GM23338 (cell line): ENCODE results near the gene KCNH6. TPM values are rescaled to one million over a fixed set of nuclear protein-coding genes. Genes with fewer than 3 reads are reported as not detected.

ENCODE experiments used
- ATAC-seq: fragments of 200-7000 bp; cut with Tn5 transposase; 3 replicates; pipeline ENCODE4 v1.9.1; 2020
- DNase-seq: peaks from one replicate; pipeline ENCODE4 v3.0.0-alpha.2; 2015; ENCODE audit warnings: low spot score
- H2AFZ ChIP-seq: fragments of 200-600 bp; sonication (generic); 2 replicates; pipeline ENCODE4 v1.8.0; 2016; ENCODE audit warnings: antibody characterized with exemption, mild to moderate bottlenecking, moderate library complexity
- H3F3A ChIP-seq: fragments of 200-600 bp; sonication (generic); replicated peaks from 2 replicates; pipeline ENCODE4 v1.8.0; 2017; ENCODE audit warnings: antibody characterized with exemption, mixed run types, low read depth
- H3K27ac ChIP-seq: fragments of 200-600 bp; sonication (generic); 2 replicates; pipeline ENCODE4 v1.6.1; 2016; ENCODE audit warnings: low read depth
- H3K27me3 ChIP-seq: fragments of 200-600 bp; sonication (generic); 2 replicates; pipeline ENCODE4 v1.8.0; 2016; ENCODE audit warnings: mild to moderate bottlenecking, mixed run types, moderate library complexity; ENCODE audit not compliant: insufficient read depth
- H3K36me3 ChIP-seq: fragments of 200-600 bp; sonication (generic); 2 replicates; pipeline ENCODE4 v1.8.0; 2016; ENCODE audit warnings: mild to moderate bottlenecking; ENCODE audit not compliant: insufficient read depth
- H3K4me1 ChIP-seq: fragments of 200-600 bp; sonication (generic); 2 replicates; pipeline ENCODE4 v1.8.0; 2016; ENCODE audit warnings: mild to moderate bottlenecking, moderate library complexity; ENCODE audit not compliant: insufficient read depth
- H3K4me2 ChIP-seq: fragments of 200-600 bp; sonication (generic); 2 replicates; pipeline ENCODE4 v1.7.1; 2017; ENCODE audit warnings: mixed run types
- H3K4me3 ChIP-seq: fragments of 200-600 bp; sonication (generic); 2 replicates; pipeline ENCODE4 v1.6.1; 2016; ENCODE audit warnings: mixed run types
- H3K79me2 ChIP-seq: fragments of 200-600 bp; sonication (generic); replicated peaks from 2 replicates; pipeline ENCODE4 v1.8.0; 2017; ENCODE audit warnings: mild to moderate bottlenecking; ENCODE audit not compliant: insufficient read depth
- H3K9me2 ChIP-seq: fragments of 200-600 bp; sonication (generic); 2 replicates; pipeline ENCODE4 v1.8.0; 2017; ENCODE audit not compliant: insufficient read depth
- H4K20me1 ChIP-seq: fragments of 200-600 bp; sonication (generic); replicated peaks from 2 replicates; pipeline ENCODE4 v1.8.0; 2017; ENCODE audit warnings: mild to moderate bottlenecking; ENCODE audit not compliant: insufficient read depth
- H3K27ac Mint-ChIP-seq: 2 replicates; pipeline ENCODE4 v1.8.0; 2020; ENCODE audit warnings: inconsistent platforms, mild to moderate bottlenecking, moderate library complexity, mixed read lengths
- H3K27me3 Mint-ChIP-seq: 3 replicates; pipeline ENCODE4 v1.8.0; 2022; ENCODE audit warnings: low read depth, mild to moderate bottlenecking, moderate library complexity, mixed read lengths, inconsistent platforms; ENCODE audit not compliant: insufficient read depth, poor library complexity
- H3K36me3 Mint-ChIP-seq: 3 replicates; pipeline ENCODE4 v1.8.0; 2021; ENCODE audit warnings: low read depth, mild to moderate bottlenecking, inconsistent platforms, moderate library complexity, mixed read lengths
- H3K4me1 Mint-ChIP-seq: 3 replicates; pipeline ENCODE4 v1.8.0; 2020; ENCODE audit warnings: mild to moderate bottlenecking, inconsistent platforms, mixed read lengths
- H3K4me3 Mint-ChIP-seq: 3 replicates; pipeline ENCODE4 v1.8.0; 2021; ENCODE audit warnings: moderate library complexity, mild to moderate bottlenecking, inconsistent platforms, mixed read lengths
- H3K9me3 Mint-ChIP-seq: 3 replicates; pipeline ENCODE4 v1.8.0; 2020; ENCODE audit warnings: moderate library complexity, mild to moderate bottlenecking, inconsistent platforms, mixed read lengths
- EZH2 ChIP-seq: fragments of 200-600 bp; sonication (generic); IDR thresholded peaks from one replicate; pipeline ENCODE4 v1.8.0; 2017; ENCODE audit warnings: antibody characterized with exemption, mild to moderate bottlenecking, low read depth; ENCODE audit not compliant: unreplicated experiment
- EZH2phosphoT487 ChIP-seq: fragments of 200-600 bp; sonication (generic); IDR thresholded peaks from one replicate; pipeline ENCODE4 v1.8.1; 2018; ENCODE audit warnings: antibody characterized with exemption; ENCODE audit not compliant: unreplicated experiment
- JUNB ChIP-seq: IDR thresholded peaks from one replicate; pipeline ENCODE4 v1.6.1; 2016; ENCODE audit warnings: antibody characterized with exemption; ENCODE audit not compliant: unreplicated experiment
- NANOG ChIP-seq: IDR thresholded peaks from 2 replicates; pipeline ENCODE4 v1.6.1; 2016; ENCODE audit warnings: antibody characterized with exemption, borderline replicate concordance
- POLR2AphosphoS5 ChIP-seq: IDR thresholded peaks from 2 replicates; pipeline ENCODE4 v1.6.1; 2016; ENCODE audit warnings: antibody characterized with exemption, low read depth
- STAT1 ChIP-seq: IDR thresholded peaks from one replicate; pipeline ENCODE4 v1.6.1; 2016; ENCODE audit warnings: antibody characterized with exemption; ENCODE audit not compliant: unreplicated experiment
- ZNF114 ChIP-seq: fragments of 250-450 bp; sonication (Bioruptor Pico); IDR thresholded peaks from 2 replicates; pipeline ENCODE4 v1.5.0; 2020; ENCODE audit warnings: mild to moderate bottlenecking, moderate library complexity
- ZNF331 ChIP-seq: fragments of 250-450 bp; sonication (Bioruptor Pico); IDR thresholded peaks from 2 replicates; pipeline ENCODE4 v1.5.0; 2020; ENCODE audit warnings: low read depth, mild to moderate bottlenecking, moderate library complexity
- polyA plus RNA-seq: library from polyadenylated mRNA; unstranded; fragments of >200 nt; fragmentation: Nextera tagmentation; extraction: Ambion mirVana; gene quantifications from 2 replicates; pipeline ENCODE4 v1.2.1, GENCODE V29; 2016
- total RNA-seq: library from RNA; depleted of rRNA; stranded (reverse); fragments of >200 nt; shearing (Covaris generic); gene quantifications from 2 replicates; pipeline ENCODE4 v1.2.3, GENCODE V29; 2014
- TF ChIP-seq, protein P1 (sequence below), 2 experiments: fragments of 200-600 bp in 1 of 2; sonication (generic) in 1 of 2; conservative IDR thresholded peaks; 2 replicates each; pipeline versions ENCODE4 v1.5.1 to v1.6.1; 2016 to 2017; ENCODE audit warnings: antibody characterized with exemption in 2 of 2, low read depth in 2 of 2, mild to moderate bottlenecking in 2 of 2, moderate library complexity in 1 of 2
- TF ChIP-seq, protein P2 (sequence below): fragments of 250-450 bp; sonication (Bioruptor Pico); IDR thresholded peaks from 2 replicates; pipeline ENCODE4 v1.5.0; 2020; ENCODE audit warnings: mild to moderate bottlenecking, moderate library complexity
- TF ChIP-seq, protein P3 (sequence below): IDR thresholded peaks from one replicate; pipeline ENCODE4 v1.6.1; 2018; ENCODE audit warnings: antibody characterized with exemption; ENCODE audit not compliant: unreplicated experiment
- TF ChIP-seq, protein P4 (sequence below): IDR thresholded peaks from 2 replicates; pipeline ENCODE4 v1.6.1; 2016; ENCODE audit warnings: antibody characterized with exemption

The KCNH6 gene
- total and polyA plus RNA-seq, 2 experiments from 2014 or later, result 1.3 to 2.8 TPM

DNA sequence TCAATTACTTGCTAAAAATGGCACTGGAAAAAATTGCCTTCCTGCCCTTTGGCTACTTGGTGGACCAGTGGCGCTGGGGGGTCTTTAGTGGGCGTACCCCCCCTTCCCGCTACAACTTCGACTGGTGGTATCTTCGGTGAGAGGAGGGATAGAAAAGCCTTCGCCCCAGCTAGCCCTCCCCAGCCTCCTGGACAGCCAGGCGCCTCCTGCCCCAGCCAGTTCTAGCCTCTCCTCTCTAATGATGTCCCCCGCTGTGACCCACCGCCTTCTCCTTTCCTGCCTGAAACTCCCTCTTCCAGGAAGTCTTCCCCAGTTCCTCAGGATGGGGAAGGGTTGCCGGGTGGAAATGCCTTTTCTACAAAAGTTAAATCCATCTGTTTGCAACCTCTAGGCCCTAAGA is 40.1 kb upstream of the KCNH6 start:
- no peaks in the 10 kb centered on the region; the same call in 2 of the 3 replicates for H3K9me3 Mint-ChIP-seq
- H3K4me3 Mint-ChIP-seq, result no peak overlapping the region; the same call in 2 of the 3 replicates
- H3K79me2 ChIP-seq, result no peaks in the 10 kb centered on the region
- H3K4me2 ChIP-seq, result no peak overlapping the region
- DNase-seq (no peak), ATAC-seq (no peak)
- H3K27ac ChIP-seq, result no peak overlapping the region
- peaks cover 13% of the 10 kb centered on the region for H3K4me1 Mint-ChIP-seq
- no peaks in the 10 kb centered on the region for H3F3A ChIP-seq
- no peak overlapping the region for H2AFZ ChIP-seq
- H3K9me2 ChIP-seq, result no peaks in the 10 kb centered on the region
- no peaks in the 10 kb centered on the region for H4K20me1 ChIP-seq
- no peak overlapping the region for H3K27ac Mint-ChIP-seq
- no peaks in the 10 kb centered on the region; the same call in 2 of the 3 replicates for H3K36me3 Mint-ChIP-seq
- H3K36me3 ChIP-seq, result no peaks in the 10 kb centered on the region
- TF ChIP-seq POLR2AphosphoS5 (no peak), ZNF114 (CRISPR knock-in tag) (no peak), EZH2phosphoT487 (no peak), JUNB (no peak), EZH2 (no peak), NANOG (no peak), STAT1 (no peak), ZNF331 (CRISPR knock-in tag) (no peak)
- TF ChIP-seq, protein P1, sequence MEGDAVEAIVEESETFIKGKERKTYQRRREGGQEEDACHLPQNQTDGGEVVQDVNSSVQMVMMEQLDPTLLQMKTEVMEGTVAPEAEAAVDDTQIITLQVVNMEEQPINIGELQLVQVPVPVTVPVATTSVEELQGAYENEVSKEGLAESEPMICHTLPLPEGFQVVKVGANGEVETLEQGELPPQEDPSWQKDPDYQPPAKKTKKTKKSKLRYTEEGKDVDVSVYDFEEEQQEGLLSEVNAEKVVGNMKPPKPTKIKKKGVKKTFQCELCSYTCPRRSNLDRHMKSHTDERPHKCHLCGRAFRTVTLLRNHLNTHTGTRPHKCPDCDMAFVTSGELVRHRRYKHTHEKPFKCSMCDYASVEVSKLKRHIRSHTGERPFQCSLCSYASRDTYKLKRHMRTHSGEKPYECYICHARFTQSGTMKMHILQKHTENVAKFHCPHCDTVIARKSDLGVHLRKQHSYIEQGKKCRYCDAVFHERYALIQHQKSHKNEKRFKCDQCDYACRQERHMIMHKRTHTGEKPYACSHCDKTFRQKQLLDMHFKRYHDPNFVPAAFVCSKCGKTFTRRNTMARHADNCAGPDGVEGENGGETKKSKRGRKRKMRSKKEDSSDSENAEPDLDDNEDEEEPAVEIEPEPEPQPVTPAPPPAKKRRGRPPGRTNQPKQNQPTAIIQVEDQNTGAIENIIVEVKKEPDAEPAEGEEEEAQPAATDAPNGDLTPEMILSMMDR (conservative IDR thresholded peaks at IDR 0.05; ENCODE audit: low read depth in 2 of 2), result no peak
- TF ChIP-seq, protein P2, sequence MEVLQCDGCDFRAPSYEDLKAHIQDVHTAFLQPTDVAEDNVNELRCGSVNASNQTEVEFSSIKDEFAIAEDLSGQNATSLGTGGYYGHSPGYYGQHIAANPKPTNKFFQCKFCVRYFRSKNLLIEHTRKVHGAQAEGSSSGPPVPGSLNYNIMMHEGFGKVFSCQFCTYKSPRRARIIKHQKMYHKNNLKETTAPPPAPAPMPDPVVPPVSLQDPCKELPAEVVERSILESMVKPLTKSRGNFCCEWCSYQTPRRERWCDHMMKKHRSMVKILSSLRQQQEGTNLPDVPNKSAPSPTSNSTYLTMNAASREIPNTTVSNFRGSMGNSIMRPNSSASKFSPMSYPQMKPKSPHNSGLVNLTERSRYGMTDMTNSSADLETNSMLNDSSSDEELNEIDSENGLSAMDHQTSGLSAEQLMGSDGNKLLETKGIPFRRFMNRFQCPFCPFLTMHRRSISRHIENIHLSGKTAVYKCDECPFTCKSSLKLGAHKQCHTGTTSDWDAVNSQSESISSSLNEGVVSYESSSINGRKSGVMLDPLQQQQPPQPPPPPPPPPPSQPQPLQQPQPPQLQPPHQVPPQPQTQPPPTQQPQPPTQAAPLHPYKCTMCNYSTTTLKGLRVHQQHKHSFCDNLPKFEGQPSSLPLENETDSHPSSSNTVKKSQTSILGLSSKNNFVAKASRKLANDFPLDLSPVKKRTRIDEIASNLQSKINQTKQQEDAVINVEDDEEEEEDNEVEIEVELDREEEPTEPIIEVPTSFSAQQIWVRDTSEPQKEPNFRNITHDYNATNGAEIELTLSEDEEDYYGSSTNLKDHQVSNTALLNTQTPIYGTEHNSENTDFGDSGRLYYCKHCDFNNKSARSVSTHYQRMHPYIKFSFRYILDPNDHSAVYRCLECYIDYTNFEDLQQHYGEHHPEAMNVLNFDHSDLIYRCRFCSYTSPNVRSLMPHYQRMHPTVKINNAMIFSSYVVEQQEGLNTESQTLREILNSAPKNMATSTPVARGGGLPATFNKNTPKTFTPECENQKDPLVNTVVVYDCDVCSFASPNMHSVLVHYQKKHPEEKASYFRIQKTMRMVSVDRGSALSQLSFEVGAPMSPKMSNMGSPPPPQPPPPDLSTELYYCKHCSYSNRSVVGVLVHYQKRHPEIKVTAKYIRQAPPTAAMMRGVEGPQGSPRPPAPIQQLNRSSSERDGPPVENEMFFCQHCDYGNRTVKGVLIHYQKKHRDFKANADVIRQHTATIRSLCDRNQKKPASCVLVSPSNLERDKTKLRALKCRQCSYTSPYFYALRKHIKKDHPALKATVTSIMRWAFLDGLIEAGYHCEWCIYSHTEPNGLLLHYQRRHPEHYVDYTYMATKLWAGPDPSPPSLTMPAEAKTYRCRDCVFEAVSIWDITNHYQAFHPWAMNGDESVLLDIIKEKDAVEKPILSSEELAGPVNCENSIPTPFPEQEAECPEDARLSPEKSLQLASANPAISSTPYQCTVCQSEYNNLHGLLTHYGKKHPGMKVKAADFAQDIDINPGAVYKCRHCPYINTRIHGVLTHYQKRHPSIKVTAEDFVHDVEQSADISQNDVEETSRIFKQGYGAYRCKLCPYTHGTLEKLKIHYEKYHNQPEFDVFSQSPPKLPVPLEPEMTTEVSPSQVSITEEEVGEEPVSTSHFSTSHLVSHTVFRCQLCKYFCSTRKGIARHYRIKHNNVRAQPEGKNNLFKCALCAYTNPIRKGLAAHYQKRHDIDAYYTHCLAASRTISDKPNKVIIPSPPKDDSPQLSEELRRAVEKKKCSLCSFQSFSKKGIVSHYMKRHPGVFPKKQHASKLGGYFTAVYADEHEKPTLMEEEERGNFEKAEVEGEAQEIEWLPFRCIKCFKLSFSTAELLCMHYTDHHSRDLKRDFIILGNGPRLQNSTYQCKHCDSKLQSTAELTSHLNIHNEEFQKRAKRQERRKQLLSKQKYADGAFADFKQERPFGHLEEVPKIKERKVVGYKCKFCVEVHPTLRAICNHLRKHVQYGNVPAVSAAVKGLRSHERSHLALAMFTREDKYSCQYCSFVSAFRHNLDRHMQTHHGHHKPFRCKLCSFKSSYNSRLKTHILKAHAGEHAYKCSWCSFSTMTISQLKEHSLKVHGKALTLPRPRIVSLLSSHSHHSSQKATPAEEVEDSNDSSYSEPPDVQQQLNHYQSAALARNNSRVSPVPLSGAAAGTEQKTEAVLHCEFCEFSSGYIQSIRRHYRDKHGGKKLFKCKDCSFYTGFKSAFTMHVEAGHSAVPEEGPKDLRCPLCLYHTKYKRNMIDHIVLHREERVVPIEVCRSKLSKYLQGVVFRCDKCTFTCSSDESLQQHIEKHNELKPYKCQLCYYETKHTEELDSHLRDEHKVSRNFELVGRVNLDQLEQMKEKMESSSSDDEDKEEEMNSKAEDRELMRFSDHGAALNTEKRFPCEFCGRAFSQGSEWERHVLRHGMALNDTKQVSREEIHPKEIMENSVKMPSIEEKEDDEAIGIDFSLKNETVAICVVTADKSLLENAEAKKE (CRISPR knock-in tag), result no peak
- TF ChIP-seq, protein P3, sequence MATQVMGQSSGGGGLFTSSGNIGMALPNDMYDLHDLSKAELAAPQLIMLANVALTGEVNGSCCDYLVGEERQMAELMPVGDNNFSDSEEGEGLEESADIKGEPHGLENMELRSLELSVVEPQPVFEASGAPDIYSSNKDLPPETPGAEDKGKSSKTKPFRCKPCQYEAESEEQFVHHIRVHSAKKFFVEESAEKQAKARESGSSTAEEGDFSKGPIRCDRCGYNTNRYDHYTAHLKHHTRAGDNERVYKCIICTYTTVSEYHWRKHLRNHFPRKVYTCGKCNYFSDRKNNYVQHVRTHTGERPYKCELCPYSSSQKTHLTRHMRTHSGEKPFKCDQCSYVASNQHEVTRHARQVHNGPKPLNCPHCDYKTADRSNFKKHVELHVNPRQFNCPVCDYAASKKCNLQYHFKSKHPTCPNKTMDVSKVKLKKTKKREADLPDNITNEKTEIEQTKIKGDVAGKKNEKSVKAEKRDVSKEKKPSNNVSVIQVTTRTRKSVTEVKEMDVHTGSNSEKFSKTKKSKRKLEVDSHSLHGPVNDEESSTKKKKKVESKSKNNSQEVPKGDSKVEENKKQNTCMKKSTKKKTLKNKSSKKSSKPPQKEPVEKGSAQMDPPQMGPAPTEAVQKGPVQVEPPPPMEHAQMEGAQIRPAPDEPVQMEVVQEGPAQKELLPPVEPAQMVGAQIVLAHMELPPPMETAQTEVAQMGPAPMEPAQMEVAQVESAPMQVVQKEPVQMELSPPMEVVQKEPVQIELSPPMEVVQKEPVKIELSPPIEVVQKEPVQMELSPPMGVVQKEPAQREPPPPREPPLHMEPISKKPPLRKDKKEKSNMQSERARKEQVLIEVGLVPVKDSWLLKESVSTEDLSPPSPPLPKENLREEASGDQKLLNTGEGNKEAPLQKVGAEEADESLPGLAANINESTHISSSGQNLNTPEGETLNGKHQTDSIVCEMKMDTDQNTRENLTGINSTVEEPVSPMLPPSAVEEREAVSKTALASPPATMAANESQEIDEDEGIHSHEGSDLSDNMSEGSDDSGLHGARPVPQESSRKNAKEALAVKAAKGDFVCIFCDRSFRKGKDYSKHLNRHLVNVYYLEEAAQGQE, result no peak
- TF ChIP-seq, protein P4, sequence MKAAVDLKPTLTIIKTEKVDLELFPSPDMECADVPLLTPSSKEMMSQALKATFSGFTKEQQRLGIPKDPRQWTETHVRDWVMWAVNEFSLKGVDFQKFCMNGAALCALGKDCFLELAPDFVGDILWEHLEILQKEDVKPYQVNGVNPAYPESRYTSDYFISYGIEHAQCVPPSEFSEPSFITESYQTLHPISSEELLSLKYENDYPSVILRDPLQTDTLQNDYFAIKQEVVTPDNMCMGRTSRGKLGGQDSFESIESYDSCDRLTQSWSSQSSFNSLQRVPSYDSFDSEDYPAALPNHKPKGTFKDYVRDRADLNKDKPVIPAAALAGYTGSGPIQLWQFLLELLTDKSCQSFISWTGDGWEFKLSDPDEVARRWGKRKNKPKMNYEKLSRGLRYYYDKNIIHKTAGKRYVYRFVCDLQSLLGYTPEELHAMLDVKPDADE, result no peak
- peaks cover 8% of the 10 kb centered on the region for H3K27me3 ChIP-seq
- peaks cover 18% of the 10 kb centered on the region for H3K27me3 Mint-ChIP-seq
- no peak overlapping the region for H3K4me3 ChIP-seq
- peaks cover 8% of the 10 kb centered on the region for H3K4me1 ChIP-seq
